Skin of body (tissue), 2 donors: ENCODE results near the gene TMEM53. TPM values are rescaled to one million over a fixed set of nuclear protein-coding genes. Genes with fewer than 3 reads are reported as not detected.

Experiments used
- DNase-seq: peaks from one replicate; lab custom pipeline; 2025; lab: John Stamatoyannopoulos, UW
- total RNA-seq: library from RNA; depleted of rRNA; stranded (reverse); fragments of >200 nt; gene quantifications from one replicate; pipeline ENCODE4 v1.2.3, GENCODE V29; 2014

TMEM53 gene
- total RNA-seq, 1 donor from 2014 or later, result 2.2 TPM

GRCh38 chr1:44698138-44698537 lies 23.9 kb upstream of the TMEM53 start:
- DNase-seq, result no peak

- DNase-seq, result no peak
Measured at GRCh38 chr1:44696789-44697345, 22.6 kb upstream of the TMEM53 start.

GRCh38 chr1:44696101-44696500 lies 21.8 kb upstream of the TMEM53 start:
- no peak for DNase-seq

GRCh38 chr1:44695671-44696070 lies 21.4 kb upstream of the TMEM53 start:
- no peak for DNase-seq

GRCh38 chr1:44694863-44695478 lies 20.7 kb upstream of the TMEM53 start:
- no peak for DNase-seq

- no peak for DNase-seq
Measured at GRCh38 chr1:44693900-44694299, 19.6 kb upstream of the TMEM53 start.

- no peak for DNase-seq
Measured at GRCh38 chr1:44693159-44693558, 18.9 kb upstream of the TMEM53 start.

GRCh38 chr1:44689447-44689765 lies 15.1 kb upstream of the TMEM53 start:
- DNase-seq, result no peak

- DNase-seq, result no peak
Measured at GRCh38 chr1:44688760-44689446, 14.6 kb upstream of the TMEM53 start.

- DNase-seq, result no peak
Measured at GRCh38 chr1:44685881-44686280, 11.6 kb upstream of the TMEM53 start.

GRCh38 chr1:44685218-44685617 lies 10.9 kb upstream of the TMEM53 start:
- no peak for DNase-seq

- no peak for DNase-seq
Measured at GRCh38 chr1:44684525-44684924, 10.2 kb upstream of the TMEM53 start.

- DNase-seq, result no peak
Measured at GRCh38 chr1:44682883-44683265, 8.6 kb upstream of the TMEM53 start.

GRCh38 chr1:44681905-44682882 lies 7.9 kb upstream of the TMEM53 start:
- DNase-seq, result no peak

GRCh38 chr1:44679468-44679867 lies 5.2 kb upstream of the TMEM53 start:
- DNase-seq, result no peak

- DNase-seq, result no peak
Measured at GRCh38 chr1:44678626-44679025, 4.3 kb upstream of the TMEM53 start.

- no peak for DNase-seq
Measured at GRCh38 chr1:44678120-44678519, 3.8 kb upstream of the TMEM53 start.

- no peak for DNase-seq
Measured at GRCh38 chr1:44677201-44677766, 3.0 kb upstream of the TMEM53 start.

- peak; percentile 14 for DNase-seq
Measured at GRCh38 chr1:44676484-44677200, 2.4 kb upstream of the TMEM53 start.

- DNase-seq, result no peak
Measured at GRCh38 chr1:44675186-44675585, 905 bp upstream of the TMEM53 start.

GRCh38 chr1:44673675-44674112 lies 587 bp downstream of the TMEM53 start:
- DNase-seq, result no peak
